NCI-H446 treated with DMSO at 0.1 percent for 48 hours (cell line): ENCODE measurements around the gene DEPP1.

Experiments used
- DNase-seq: peaks from one replicate; lab custom pipeline; 2025; lab: John Stamatoyannopoulos, UW

DEPP1 gene

DNA sequence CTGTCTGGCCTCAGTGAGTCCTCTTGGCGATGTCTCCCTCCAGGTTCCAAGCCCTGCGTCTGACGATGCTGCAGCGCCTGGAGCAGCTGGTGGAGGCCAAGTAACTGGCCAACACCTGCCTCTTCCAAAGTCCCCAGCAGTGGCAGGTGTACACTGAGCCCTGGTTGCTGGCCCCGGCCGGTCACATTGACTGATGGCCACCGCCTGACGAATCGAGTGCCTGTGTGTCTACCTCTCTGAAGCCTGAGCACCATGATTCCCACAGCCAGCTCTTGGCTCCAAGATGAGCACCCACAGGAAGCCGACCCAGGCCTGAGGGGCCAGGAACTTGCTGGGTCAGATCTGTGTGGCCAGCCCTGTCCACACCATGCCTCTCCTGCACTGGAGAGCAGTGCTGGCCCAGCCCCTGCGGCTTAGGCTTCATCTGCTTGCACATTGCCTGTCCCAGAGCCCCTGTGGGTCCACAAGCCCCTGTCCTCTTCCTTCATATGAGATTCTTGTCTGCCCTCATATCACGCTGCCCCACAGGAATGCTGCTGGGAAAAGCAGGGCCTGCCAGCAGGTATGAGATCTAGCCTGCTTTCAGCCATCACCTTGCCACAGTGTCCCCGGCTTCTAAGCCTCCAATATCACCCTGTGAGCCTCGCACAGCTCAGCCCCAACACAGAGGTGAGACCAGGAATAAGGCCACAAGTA, 14.8 kb upstream of the DEPP1 start:
- no peak for DNase-seq

DNA sequence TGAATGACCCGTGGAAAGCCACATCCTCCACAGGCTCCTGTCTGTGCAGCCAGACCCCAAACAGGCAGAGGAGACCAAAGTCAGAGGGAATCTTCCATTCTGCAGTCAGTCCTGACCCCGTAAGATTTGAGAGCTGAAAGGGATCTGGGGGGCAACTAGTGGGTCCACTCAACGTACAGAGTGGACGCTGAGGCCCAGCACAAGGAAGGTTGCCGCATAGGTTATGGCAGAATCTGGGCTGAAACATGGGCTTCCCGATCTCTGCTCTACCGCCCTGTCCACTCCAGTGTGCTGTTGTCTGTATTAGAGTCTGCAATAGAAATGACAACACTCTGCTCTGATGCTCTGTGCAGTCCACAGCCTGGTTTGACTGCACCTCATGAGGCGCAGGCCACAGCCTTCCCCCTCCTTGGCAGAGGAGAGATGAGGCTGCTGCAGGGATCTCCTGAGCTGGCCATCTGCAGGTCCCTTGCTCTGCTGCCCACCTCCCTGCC, 14.2 kb upstream of the DEPP1 start:
- DNase-seq = no peak

DNA sequence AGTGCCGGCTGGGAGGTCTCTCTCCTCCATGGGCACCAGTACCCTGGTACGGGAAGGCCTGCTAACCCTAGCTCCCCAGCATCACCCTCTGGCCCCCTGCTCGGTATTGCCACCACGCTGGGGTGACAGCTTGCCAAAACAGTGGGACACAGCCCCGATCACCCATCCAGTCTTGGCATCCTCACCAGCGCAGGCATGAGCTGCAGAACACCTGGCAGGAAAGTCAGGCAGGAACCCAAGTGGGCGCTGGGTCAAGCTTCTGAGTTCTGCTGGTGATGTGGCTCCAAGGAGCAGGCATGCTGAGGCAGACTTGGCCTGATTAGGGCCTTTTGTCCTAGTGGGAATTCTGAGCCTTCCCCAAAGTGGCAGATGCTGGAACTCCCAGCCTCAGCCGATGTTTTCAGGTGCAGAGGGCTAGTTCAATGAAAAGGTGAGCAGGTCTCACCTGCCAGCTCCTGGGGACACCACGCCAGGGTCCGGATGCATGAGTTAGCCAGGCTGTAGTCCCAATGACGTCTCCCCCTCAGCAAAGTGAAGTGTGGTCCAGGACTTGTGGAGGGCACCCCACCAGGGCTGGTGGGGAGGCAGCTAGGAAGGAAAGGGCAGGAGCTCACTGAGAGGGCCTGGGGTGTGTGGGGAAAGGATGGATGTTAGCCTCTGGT, 13.6 kb upstream of the DEPP1 start:
- DNase-seq = no peak

DNA sequence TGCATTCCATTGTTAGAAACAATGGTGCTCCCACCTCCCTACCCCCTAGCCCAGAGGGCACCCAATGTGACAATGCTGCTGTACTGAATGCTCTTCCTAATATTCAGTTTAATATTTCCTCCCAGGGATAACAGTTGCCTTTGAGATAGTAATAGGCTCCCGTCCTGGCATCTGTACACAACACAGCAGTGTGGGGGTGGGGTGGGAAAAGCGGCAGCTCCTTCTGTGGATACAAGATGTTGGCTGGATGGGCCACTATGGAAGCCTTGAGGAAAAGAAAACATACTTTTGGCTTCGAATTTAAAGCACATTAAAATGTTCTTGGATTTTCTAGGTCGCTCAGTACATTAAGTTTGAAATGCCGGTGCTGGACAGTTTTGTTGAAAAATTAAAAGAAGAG, 13.0 kb upstream of the DEPP1 start:
- DNase-seq = no peak

DNA sequence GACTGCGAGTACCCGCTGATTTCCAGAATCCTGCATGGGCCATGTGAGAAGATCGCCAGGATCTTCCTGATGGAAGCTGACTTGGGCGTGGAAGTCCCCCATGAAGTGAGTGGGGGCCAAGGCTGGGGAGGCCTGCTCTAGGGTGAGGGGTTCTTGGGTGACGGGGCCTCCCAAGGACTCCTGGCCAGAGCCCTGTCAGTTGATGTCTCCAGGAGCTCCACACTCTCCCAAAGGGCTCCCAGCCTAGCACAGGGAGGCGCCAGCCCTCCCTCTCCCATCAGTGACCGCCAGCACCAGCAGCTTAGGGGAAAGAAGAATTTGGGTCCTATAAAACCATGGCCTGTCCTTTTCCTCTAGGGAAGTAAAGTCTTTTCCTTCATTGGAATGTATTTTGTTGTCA, 12.4 kb upstream of the DEPP1 start:
- DNase-seq = no peak

DNA sequence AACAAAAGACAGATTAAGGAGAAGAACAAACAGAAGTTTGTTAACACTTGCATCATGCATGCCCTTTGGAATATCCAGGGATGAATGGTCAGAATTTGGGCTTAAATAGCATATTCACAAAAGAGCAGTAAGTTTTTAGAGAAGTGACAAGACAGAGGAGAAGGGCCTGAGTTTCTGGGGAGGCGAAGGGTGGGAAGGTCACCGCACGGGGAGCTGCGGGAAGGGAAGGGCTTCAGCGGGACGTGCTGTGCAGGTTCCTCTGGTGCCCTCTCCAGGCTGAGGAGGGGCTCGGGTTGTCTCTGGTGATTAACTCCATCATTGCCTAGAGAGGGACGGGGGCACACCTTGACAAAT, 11.7 kb upstream of the DEPP1 start:
- DNase-seq = no peak

DNA sequence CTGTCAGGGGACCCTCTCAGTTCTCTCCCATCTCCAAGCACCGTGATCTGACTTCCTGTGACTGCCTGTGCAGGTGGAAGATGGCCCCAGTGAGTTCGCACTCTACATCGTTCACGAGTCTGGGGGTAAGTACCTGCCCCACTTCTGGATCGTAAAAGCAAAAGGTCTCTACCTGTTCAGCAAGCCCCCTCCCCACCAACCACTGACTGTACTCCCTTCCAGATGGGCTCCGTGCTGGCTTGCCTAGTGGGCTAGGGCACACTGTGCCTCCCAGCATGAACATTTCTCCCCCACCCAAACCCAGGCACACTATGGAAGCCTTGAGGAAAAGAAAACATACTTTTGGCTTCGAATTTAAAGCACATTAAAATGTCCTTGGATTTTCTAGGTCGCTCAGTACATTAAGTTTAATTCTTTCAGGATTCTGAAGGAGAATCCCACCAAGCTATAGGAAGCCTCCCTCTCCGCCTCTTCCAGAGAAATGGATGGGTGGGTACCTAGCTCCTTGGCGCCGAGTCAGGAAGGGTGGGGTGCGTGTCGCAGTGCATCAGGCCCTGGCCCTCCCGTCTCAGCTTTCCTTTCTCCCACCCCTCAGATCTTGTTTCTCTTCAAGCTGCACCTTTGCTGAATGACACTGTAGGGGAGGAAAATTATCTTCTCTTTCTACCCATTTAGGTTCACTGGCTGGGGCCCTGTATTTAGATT, 11.1 kb upstream of the DEPP1 start:
- no peak for DNase-seq

DNA sequence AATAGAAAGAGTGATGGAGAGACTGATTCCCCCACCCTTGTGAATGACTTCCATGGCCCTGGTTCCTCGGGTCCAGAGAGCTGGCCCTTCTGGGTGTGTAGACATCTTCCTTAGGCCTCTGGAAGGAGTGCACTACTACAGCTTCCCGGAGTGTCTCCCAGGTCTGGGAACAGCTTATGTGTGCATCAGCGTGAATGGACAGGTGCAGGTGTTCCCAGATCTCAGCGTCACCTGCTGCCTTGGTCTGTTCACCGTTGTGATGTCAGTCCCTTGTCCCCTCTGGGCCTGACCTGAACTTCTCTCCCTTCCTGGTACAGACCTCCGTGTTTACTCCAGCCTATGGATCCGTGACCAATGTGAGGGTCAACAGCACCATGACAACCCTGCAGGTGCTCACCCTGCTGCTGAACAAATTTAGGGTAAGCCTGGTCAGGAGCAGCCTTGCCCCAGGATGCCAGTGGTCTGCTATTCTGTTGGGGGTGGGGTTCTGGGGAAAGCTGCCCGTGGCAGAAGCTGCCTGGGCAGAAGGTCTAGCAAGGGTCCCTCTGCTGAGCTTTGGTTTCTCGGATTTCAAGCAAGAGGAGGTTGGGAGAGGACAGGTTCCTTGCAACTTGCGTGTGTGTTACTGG, 10.5 kb upstream of the DEPP1 start:
- DNase-seq = no peak

DNA sequence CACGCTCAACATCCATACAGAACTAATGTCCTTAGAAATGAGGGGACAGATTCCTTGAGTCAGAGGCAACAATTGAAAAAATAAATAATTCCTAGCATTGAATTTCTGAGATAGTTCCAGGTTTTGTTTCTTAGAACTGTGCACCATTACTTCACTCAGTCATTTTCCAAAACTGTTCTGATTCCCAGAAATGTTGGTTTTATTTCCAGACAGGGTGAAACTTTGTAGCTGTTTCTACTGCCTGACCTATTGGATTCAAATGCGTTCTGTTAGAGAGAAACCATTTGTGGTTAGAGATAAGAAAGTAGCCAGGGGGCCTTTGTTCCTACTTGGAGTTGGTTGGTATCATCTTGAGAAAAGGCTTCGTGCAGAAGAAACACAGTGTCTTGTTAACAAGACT, 8.1 kb upstream of the DEPP1 start:
- DNase-seq = no peak

DNA sequence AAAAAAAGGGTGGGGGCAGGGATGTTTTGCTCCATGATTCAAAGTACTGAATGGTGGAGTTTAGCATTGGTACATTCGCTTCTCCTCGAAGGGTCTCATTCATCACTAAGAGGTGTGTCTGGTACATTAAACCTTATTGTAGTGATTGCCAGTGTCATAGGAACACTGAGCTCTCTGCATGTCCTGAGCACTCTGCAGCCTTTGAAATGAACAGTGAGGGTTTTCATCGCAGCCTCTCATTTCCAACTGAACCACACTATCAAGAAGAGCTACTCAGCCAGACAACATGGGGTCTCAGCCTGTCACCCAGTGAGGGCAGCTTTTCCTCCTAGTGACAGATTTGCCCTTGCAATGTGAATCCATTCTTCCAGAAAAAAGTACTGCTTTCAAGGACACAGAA, 7.6 kb upstream of the DEPP1 start:
- DNase-seq = no peak

DNA sequence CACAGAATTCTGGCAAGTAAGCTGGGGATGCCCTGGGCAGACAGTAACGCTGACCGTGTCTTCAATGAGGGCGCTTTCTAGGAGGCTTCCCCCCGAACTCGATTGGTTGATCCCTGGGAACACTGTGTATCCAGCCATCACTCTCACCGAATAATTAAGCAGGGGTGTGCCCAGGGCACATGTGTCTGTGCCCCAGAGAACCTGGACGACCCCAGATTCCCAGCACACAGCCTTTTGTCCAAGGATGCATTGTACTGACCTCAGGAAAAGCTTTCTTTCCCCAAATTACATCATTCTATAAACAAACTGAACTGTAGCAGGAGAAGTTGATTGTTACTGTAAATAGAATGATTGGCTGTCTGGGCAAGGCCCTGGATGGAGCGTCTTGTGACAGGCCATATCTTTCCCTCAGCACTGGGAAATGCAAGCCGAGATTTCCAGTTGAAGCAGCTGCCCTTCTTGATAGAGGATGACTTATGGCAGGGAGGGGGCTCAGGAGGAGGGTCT, 6.6 kb upstream of the DEPP1 start:
- DNase-seq = no peak

DNA sequence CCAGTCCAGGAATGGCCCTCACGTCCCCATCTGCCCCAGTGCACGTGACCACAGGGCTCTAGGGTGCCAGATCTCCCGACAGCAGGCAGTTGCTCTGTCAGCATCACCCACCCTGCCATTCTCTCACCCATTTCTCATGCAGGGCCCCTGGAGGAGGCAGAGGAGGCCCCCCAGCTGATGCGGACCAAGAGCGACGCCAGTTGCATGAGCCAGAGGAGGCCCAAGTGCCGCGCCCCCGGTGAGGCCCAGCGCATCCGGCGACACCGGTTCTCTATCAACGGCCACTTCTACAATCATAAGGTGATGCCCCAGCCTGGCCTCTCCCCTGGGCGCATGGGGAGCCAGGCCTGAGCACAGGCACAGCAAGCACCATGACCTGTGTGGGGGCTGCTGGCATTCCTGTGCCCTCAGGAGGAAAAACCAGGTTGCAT, 6.1 kb upstream of the DEPP1 start:
- no peak for DNase-seq

DNA sequence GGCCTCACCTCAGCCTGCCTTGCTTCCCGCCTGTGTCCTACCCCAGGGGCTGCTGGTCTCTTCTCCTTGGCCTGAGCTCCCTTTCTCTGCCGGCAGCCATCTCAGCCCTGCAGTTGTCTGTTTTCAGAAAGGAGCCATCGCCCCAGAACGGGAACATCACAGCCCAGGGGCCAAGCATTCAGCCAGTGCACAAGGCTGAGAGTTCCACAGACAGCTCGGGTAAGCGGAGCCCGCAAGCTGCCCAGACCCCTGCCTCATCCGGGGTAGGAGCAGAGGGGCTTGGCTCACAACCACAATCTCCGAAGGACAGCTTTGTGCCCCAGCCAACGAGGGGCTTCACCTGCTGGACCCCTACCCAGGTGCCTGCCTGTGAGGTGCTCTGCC, 5.3 kb upstream of the DEPP1 start:
- no peak for DNase-seq

DNA sequence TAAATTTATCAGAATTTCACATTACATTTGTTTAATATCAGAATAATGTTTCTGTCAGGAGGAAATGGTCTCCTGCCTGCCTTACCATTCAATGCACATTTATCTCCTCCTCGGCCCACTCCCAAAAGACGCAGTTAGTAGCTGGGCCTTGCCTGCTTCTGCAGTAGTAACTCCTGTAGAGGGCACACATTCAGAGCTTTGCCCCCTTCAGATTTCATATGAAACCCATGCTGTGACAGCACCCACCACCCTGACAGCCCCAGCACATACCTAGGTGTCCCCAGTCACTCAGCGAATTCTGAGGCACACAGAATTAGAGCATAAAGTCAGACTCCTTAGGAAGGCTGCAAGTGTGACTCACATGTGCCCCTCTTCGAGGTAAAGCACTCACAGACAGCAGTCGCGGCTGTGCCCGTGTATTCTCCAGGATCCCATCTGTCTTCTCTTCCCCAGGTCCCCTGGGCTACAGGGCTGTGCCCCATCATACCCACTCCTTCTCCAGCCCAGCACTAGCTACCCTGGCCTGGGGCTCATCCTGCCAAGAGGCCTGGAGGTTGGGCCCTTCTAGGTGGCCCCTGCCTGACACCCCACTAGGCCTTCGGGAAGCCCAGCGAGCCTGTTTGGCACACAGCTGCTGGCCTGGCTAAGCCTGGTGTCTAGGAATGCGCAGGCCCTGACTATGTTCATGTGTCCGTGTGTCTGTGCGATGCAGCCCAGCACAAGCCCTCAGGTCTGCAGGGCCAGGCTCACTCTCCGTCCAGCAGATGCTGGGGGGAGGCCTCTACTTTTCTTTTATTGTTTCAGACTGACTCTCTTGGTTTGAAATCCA, 4.7 kb upstream of the DEPP1 start:
- DNase-seq = no peak

DNA sequence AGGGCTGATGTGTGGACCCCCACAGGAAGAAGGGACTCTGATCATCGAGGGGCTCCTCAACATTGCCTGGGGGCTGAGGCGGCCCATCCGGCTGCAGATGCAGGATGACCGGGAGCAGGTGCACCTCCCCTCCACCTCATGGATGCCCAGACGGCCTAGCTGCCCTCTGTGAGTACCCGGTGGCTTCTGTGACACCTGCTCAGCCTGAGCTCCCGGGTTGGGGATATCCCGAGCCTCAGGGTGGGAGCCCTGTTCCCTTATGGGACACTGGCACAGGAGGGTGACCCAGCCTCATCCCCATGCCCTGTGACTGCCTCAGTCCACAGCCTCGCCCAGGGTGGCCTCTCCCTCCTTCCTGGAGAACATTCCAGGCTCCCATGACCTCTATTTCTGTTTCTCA, 3.9 kb upstream of the DEPP1 start:
- DNase-seq = no peak

DNA sequence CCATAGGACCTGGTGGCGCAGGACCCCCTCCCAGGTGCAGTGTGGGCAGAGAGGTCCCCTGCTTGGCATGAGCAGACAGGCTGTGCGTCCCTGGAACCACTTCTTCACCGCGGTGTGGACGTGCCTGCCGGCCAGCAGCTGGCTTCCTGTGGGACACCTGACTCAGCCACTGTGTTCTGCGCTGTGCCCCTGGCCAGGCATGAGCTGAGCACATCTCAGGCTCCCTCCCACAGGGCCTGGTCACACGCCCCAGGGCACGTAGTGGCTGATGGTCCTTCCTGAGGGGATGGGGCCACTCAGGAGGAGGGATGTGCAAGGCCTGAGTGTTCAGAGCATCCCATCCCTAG, 3.5 kb upstream of the DEPP1 start:
- DNase-seq = no peak

DNA sequence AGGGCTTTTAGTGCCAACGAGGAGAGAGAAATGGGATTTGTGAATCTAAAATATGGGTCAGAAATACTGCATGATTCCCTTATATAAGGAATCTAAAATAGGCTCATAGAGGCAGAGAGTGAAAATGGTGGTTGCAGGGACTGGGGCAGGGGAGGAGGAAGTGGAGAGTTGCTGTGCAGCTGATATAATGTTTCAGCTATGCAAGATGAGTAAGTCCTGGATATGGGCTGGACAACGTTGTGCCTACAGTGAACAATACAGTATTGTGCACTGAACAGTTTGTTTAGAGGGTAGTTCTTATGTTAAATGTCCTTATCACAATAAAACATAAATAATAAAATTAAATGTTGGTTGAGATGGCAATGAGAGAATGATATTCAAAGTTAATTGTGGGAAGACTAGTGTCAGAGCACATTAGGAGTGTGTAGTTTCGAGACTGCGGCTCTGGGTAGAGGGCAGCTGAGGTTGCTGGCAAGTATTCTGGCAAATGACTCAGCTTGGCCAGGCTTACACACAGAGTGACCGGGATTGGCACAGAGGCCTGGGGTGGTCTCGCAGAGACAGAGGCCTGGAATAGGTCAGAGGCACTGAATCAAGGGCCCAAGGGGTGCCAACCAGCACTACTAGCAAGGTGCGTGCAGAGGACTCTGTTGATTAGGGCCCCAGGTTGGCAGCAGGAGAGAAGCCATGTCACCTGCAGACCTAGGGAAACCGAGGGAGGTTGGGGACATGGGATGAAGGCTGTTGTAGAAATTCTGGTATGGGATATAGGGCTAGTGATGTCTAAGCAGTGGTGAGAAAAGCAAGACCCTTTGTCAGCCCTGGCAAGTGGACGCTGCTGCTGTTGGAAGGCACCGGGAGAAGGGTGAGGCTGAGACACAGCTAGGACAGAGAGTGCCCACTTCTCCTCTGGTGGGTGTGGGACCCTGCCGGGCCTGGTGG, 2.8 kb upstream of the DEPP1 start:
- no peak for DNase-seq

DNA sequence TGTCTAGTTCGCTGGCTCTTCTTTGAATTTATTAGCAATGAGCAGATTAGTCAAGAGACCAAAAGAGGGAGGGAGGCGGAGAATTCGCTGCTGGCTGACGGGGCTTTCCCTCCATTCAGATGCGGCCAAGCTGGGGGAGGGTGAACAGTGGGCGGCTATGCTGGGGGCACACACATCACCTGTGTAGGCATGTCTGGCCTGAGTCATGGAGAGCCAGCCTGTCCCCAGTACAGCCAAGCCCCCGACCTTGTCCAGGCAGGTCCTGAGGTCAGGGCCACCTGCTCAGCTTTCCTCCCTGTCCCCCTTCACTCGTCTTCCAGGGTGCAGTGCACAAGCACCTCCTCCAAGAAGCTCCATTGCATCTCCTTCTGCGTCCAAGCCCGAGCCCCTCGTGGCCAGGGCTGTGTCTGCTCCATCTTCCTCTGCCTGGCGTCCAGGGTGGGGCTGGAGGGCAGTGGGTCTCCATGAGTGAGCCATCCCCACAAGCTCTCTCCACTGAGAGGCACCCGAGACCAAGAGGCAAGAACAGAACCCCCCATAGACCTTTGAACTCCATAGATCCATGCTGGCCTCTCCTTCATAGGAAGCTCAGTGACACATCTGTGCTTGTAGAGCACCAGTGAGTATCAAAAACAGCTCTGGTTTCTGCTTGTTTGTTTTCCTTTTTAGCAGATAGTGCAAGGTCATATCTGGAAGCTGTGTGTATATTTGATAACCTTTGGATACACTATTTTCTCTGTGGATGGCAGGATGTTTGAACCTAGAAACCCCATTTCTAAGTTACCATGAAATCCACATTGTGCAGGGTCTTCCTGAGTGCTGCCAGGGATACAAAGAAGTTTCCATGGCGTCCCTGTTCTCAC, 1.9 kb upstream of the DEPP1 start:
- no peak for DNase-seq

DNA sequence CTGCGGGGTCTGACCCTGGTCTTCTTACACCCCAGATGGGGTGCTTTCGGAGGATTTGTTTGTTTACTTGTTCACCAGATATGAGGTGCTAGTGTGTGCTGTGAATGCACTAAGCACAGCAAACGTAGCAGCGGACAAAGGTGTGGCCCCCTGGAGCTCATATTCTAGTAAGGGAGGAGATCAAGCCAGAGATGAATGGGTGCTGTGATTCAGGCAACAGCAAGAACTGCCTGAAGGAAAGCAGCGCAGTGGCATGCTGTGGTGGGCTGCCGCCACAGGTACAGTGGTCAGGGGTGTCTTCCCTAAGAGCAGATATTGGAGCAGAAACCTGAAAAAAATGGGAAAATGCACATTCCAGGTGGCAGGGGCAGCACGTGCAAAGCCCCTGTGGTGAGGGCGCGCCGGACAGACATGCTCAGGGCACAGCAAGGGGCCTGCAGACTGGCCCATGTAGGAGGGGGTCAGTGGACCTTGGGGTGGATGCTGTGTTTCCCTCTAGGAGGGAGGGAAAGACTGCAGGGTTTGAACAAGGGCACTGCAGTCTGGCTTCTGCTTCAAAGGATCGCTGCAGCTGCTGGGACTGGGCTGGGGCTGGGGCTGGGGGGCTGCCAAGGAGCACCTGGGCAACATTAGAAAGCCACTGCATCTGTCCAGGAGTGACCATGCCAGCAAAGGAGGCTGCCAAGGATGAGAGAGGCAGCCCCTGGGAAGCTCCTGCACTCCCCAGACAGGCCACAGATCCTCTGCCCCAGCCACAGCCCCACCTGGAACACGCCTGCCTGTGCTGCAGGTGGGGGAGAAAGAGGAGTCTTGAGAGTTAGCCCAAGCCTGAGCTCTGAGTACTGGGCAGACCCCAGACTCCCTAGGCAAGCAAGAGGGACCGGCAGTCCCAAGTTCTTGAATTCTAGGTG, 927 bp upstream of the DEPP1 start:
- no peak for DNase-seq
